Mesenchymal stem cell (in vitro differentiated cells and primary cell): ENCODE results near the gene CDKN2B-AS1.
"Not testable (repeated sequence)": the region's sequence is repeated elsewhere in the genome, so short reads cannot be mapped to it uniquely, and the experiment has no call there.

Source experiments
- DNase-seq: peaks from one replicate; pipeline ENCODE4 v3.0.0-alpha.2; 2013
- H2AFZ ChIP-seq: one replicate; pipeline ENCODE4 v1.6.1; 2013; ENCODE audit warnings: low read depth, mild to moderate bottlenecking, control low read depth, inconsistent platforms, low read length, moderate library complexity
- H2AK5ac ChIP-seq: 2 replicates; pipeline ENCODE4 v1.6.1; 2013; ENCODE audit warnings: low read length, moderate library complexity, mild to moderate bottlenecking, inconsistent platforms; ENCODE audit not compliant: severe bottlenecking
- H2BK120ac ChIP-seq: one replicate; pipeline ENCODE4 v1.6.1; 2013; ENCODE audit warnings: low read depth, mild to moderate bottlenecking, inconsistent platforms, low read length, moderate library complexity
- H2BK12ac ChIP-seq, 2 experiments: one replicate each; pipeline ENCODE4 v1.6.1; 2013; ENCODE audit warnings: inconsistent platforms in 2 of 2, low read length in 2 of 2, mild to moderate bottlenecking in 2 of 2, moderate library complexity in 2 of 2, control low read depth in 1 of 2
- H2BK15ac ChIP-seq: one replicate; pipeline ENCODE4 v1.6.1; 2013; ENCODE audit warnings: mild to moderate bottlenecking, low read depth, inconsistent platforms; ENCODE audit not compliant: poor library complexity, severe bottlenecking
- H2BK5ac ChIP-seq: 2 replicates; pipeline ENCODE4 v1.6.1; 2013; ENCODE audit warnings: low read depth, mild to moderate bottlenecking, low read length, control low read depth, inconsistent platforms; ENCODE audit not compliant: poor library complexity, severe bottlenecking
- H3K14ac ChIP-seq, 2 experiments: one replicate each; pipeline ENCODE4 v1.6.1; 2013; ENCODE audit warnings: inconsistent platforms in 2 of 2, low read length in 2 of 2, control low read depth in 1 of 2, mild to moderate bottlenecking in 1 of 2, moderate library complexity in 1 of 2
- H3K18ac ChIP-seq, 2 experiments: one replicate each; pipeline ENCODE4 v1.6.1; 2013; ENCODE audit warnings: inconsistent platforms in 2 of 2, low read length in 2 of 2, control low read depth in 1 of 2, low read depth in 1 of 2, mild to moderate bottlenecking in 1 of 2
- H3K23ac ChIP-seq, 2 experiments: one replicate each; pipeline ENCODE4 v1.6.1; 2013; ENCODE audit warnings: inconsistent platforms in 2 of 2, low read length in 2 of 2, mild to moderate bottlenecking in 2 of 2, moderate library complexity in 2 of 2, control low read depth in 1 of 2
- H3K27ac ChIP-seq: 2 replicates; pipeline ENCODE4 v1.5.1; 2013; ENCODE audit warnings: mild to moderate bottlenecking, moderate library complexity, low read length, control low read depth, inconsistent platforms; ENCODE audit not compliant: poor library complexity, severe bottlenecking
- H3K27me3 ChIP-seq, 2 experiments: 2 replicates each; pipeline versions ENCODE4 v1.6.1 to v1.7.0; 2013; ENCODE audit warnings: low read length in 2 of 2, mild to moderate bottlenecking in 2 of 2, moderate library complexity in 2 of 2, control low read depth in 1 of 2, inconsistent platforms in 1 of 2; ENCODE audit not compliant: control insufficient read depth in 1 of 2, insufficient read depth in 1 of 2
- H3K36me3 ChIP-seq, 2 experiments: 2 replicates each; pipeline versions ENCODE4 v1.6.1 to v1.7.0; 2013; ENCODE audit warnings: low read length in 2 of 2, control low read depth in 1 of 2, inconsistent platforms in 1 of 2, low read depth in 1 of 2, mild to moderate bottlenecking in 1 of 2; ENCODE audit not compliant: insufficient read depth in 2 of 2, control insufficient read depth in 1 of 2
- H3K4ac ChIP-seq, 2 experiments: one replicate each; pipeline ENCODE4 v1.6.1; 2013; ENCODE audit warnings: inconsistent platforms in 2 of 2, low read length in 2 of 2, mild to moderate bottlenecking in 2 of 2, moderate library complexity in 2 of 2, control low read depth in 1 of 2, low read depth in 1 of 2
- H3K4me1 ChIP-seq: 2 replicates; pipeline ENCODE4 v1.6.1; 2013; ENCODE audit warnings: low read depth, low read length, control low read depth; ENCODE audit not compliant: control insufficient read depth, insufficient read depth
- H3K4me2 ChIP-seq: 2 replicates; pipeline ENCODE4 v1.6.1; 2013; ENCODE audit warnings: low read length, mild to moderate bottlenecking, inconsistent platforms; ENCODE audit not compliant: poor library complexity, severe bottlenecking
- H3K4me3 ChIP-seq, 2 experiments: 2 replicates each; pipeline versions ENCODE4 v1.5.1 to v1.7.0; 2013; ENCODE audit warnings: low read length in 2 of 2, mild to moderate bottlenecking in 2 of 2, control low read depth in 1 of 2, low read depth in 1 of 2; ENCODE audit not compliant: insufficient read depth in 1 of 2
- H3K79me1 ChIP-seq: replicated peaks from 2 replicates; pipeline ENCODE4 v1.6.1; 2013; ENCODE audit warnings: mild to moderate bottlenecking, control low read depth, low read length, inconsistent platforms; ENCODE audit not compliant: poor library complexity, severe bottlenecking
- H3K9ac ChIP-seq: 2 replicates; pipeline ENCODE4 v1.7.0; 2013; ENCODE audit warnings: mild to moderate bottlenecking, low read length, moderate library complexity
- H3K9me3 ChIP-seq: 2 replicates; pipeline ENCODE4 v1.7.0; 2013; ENCODE audit warnings: mild to moderate bottlenecking, low read length; ENCODE audit not compliant: control insufficient read depth
- H4K8ac ChIP-seq: one replicate; pipeline ENCODE4 v1.6.1; 2013; ENCODE audit warnings: inconsistent platforms, mild to moderate bottlenecking, low read length, moderate library complexity
- H4K91ac ChIP-seq: one replicate; pipeline ENCODE4 v1.6.1; 2013; ENCODE audit warnings: mild to moderate bottlenecking, low read length, inconsistent platforms
- WGBS: methylation state at CpG from one replicate; pipeline ENCODE4 v1.1.7; 2013; ENCODE audit warnings: mixed read lengths; 5-methylcytosine and 5-hydroxymethylcytosine counted together

Gene CDKN2B-AS1

DNA sequence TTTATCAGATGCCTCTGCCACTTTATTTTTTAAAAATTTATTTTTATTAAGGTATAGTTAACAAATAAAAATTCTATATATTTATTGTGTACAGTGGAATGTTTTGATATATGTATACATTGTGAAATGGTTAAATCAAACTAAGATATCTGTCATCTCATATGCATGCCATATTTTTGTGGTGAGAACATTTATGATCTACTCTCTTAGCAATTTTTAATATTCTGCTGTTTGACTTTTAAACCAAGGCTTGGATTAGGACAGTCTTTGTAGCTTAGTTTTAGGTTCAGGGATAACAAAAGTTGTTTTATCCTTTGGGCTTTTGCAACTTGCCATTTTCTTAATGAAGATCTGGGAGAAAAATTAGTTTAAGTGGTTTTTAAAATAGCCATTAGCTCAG, 60.5 kb downstream of the CDKN2B-AS1 start:
- H3K36me3 ChIP-seq: peaks cover 6 to 15% of the 10 kb centered on the region in 2 experiments
- H2BK120ac ChIP-seq: no peak overlapping the region
- H3K4me1 ChIP-seq: no peaks in the 10 kb centered on the region
- H3K9me3 ChIP-seq: no peaks in the 10 kb centered on the region
- H3K4me2 ChIP-seq: no peak overlapping the region
- no peak overlapping the region for H3K18ac ChIP-seq
- H3K9ac ChIP-seq: no peak overlapping the region
- H3K4me3 ChIP-seq: no peak overlapping the region
- no peak overlapping the region for H3K4ac ChIP-seq
- no peak overlapping the region for H3K27ac ChIP-seq
- no peak overlapping the region for H4K8ac ChIP-seq
- H4K91ac ChIP-seq: no peak overlapping the region
- no peak overlapping the region for H2AFZ ChIP-seq
- H2BK5ac ChIP-seq: no peak overlapping the region
- no peak overlapping the region for H2AK5ac ChIP-seq
- no peaks in the 10 kb centered on the region for H3K79me1 ChIP-seq
- no peak overlapping the region for H3K23ac ChIP-seq
- no peak for DNase-seq
- no peak overlapping the region for H2BK15ac ChIP-seq
- no peak overlapping the region for H2BK12ac ChIP-seq
- no peaks in the 10 kb centered on the region for H3K27me3 ChIP-seq
- H3K14ac ChIP-seq: no peak overlapping the region

DNA sequence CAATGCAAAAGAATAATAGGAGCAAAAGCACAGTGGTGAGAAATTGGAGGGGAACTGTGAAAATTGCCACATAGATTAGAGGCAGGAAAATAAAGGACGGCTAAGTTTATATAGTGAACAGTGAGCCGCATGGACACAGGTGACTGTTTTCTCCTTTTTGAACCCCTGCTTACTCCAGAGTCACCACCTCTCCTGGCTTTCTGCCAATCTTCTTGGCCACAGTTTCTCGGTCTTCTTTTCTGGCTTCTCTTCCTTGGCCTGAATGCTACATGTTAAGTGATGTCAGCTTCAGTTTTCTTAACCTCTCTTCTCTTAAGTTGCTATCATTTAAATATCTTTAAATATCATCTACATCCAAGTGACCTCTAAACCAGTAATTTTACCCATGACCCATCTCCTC, 61.8 kb downstream of the CDKN2B-AS1 start:
- H3K36me3 ChIP-seq: peaks cover 6 to 15% of the 10 kb centered on the region in 2 experiments
- over 99% methylated on average over 3 of the region's 3 CpGs for WGBS
- H4K91ac ChIP-seq: no peak overlapping the region

DNA sequence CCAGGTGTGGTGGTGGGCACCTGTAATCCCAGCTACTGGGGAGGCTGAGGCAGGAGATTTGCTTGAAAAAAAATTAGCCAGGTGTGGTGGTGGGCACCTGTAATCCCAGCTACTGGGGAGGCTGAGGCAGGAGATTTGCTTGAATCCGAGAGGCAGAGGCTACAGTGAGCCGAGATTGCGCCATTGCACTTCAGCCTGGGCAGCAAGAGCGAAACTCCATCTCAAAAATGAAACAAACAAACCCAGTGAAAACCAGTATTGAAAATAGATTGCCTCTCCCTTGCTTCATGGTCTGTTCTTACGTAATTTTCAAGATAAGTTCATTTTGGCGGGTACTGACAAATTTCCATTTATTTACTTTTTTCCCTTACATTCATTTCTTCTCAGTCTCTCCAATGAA, 63.4 kb downstream of the CDKN2B-AS1 start:
- H2BK120ac ChIP-seq, H3K23ac ChIP-seq, H2BK15ac ChIP-seq, H3K79me1 ChIP-seq, H4K91ac ChIP-seq, H3K4me3 ChIP-seq, H2AK5ac ChIP-seq, DNase-seq, H3K18ac ChIP-seq, H2AFZ ChIP-seq, H3K9ac ChIP-seq, H3K9me3 ChIP-seq, H3K27ac ChIP-seq, H3K14ac ChIP-seq, H3K27me3 ChIP-seq, H3K4me1 ChIP-seq, H2BK12ac ChIP-seq, H3K4ac ChIP-seq, H3K4me2 ChIP-seq, H4K8ac ChIP-seq, H2BK5ac ChIP-seq: not testable (repeated sequence)
- peaks cover 6 to 15% of the 10 kb centered on the region in 2 experiments for H3K36me3 ChIP-seq
- WGBS: 97% methylated on average over 6 of the region's 6 CpGs

More for the DNA sequence above, 61.8 kb downstream of the CDKN2B-AS1 start:
- no peak for DNase-seq
- Histone ChIP-seq H2AK5ac (no peak overlapping the region), H2AFZ (no peak overlapping the region), H3K4me1 (no peaks in the 10 kb centered on the region), H2BK15ac (no peak overlapping the region), H3K9me3 (no peaks in the 10 kb centered on the region), H3K14ac (no peak overlapping the region), H3K27ac (no peak overlapping the region), H3K4me3 (no peak overlapping the region), H2BK5ac (no peak overlapping the region), H3K4me2 (no peak overlapping the region), H4K8ac (no peak overlapping the region), H3K27me3 (no peaks in the 10 kb centered on the region), H3K79me1 (no peaks in the 10 kb centered on the region), H3K9ac (no peak overlapping the region), H3K23ac (no peak overlapping the region), H2BK120ac (no peak overlapping the region), H3K4ac (no peak overlapping the region), H2BK12ac (no peak overlapping the region), H3K18ac (no peak overlapping the region)

DNA sequence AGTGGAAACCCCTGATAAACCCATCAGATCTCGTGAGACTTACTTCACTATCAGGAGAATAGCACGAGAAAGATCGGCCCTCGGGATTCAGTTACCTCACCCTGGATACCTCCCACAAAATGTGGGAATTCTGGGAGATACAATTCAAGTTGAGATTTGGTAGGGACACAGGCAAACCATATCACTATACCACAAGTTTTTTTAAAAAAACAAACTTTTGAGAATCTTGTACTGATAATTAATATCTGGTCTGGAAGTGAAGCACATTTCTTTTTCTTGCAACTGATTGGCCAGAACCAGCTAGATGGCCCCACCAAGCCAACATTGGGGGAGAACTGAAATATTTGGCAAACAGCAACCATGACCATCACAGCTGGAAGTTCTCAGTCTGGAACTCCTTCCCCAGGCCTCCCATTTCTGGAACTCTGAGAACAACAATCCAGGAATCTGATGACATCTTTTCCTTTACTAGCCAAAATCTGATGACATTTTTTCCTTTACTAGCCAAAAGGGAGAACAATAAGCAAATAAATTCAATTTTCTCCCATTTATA, 66.3 kb downstream of the CDKN2B-AS1 start:
- no peak overlapping the region for H2BK15ac ChIP-seq
- no peak overlapping the region for H4K8ac ChIP-seq
- no peak overlapping the region for H2BK5ac ChIP-seq
- 80% methylated on average over 1 of the region's 4 CpGs for WGBS
- H4K91ac ChIP-seq: no peak overlapping the region
- H2AFZ ChIP-seq: no peak overlapping the region
- H2AK5ac ChIP-seq: no peak overlapping the region
- H3K27ac ChIP-seq: no peak overlapping the region
- no peak overlapping the region for H2BK120ac ChIP-seq
- peaks cover 6 to 15% of the 10 kb centered on the region in 2 experiments for H3K36me3 ChIP-seq
- H3K4me1 ChIP-seq: no peaks in the 10 kb centered on the region
- no peaks in the 10 kb centered on the region for H3K9me3 ChIP-seq
- no peaks in the 10 kb centered on the region for H3K27me3 ChIP-seq
- H3K14ac ChIP-seq: no peak overlapping the region
- no peak for DNase-seq
- no peak overlapping the region for H3K9ac ChIP-seq
- H3K18ac ChIP-seq: no peak overlapping the region
- no peak overlapping the region for H3K4me3 ChIP-seq
- no peak overlapping the region for H2BK12ac ChIP-seq
- H3K4ac ChIP-seq: no peak overlapping the region
- H3K79me1 ChIP-seq: no peaks in the 10 kb centered on the region
- H3K23ac ChIP-seq: no peak overlapping the region
- H3K4me2 ChIP-seq: no peak overlapping the region
